ENCODE measurements around the gene CAMK4. TPM values are rescaled to one million over a fixed set of nuclear protein-coding genes. Genes with fewer than 3 reads are reported as not detected.

CAMK4 gene
- total and polyA plus RNA-seq, 9 of the 15 experiments (the other 6 are each of a cell fraction or from before 2014, with no cell fraction given), result 0.35 TPM; not detected in 8

DNA sequence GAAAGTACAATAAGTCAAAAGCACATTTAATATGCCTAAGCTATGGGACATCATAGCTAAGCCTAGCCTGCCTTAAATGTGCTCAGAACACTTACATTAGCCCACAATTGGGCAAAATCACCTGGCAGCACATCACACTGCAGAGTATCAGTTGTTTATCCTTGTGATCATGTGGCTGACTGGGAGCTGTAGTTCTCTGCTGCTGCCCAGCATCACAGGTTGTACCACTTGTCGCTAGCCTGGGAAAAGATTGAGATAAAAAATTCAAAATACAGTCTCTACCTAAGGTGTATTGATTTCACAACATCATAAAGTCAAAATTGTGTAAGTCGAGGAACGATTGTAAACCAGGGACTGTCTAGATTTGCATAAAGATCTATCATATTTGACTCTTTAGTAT lies 58.6 kb downstream of the CAMK4 start:
- Histone ChIP-seq H2AFZ (ENCODE audit: low read depth, low read length) (no peak overlapping the region), H3K36me3 (ENCODE audit: control insufficient read depth, insufficient read depth, low read length) (no peaks in the 10 kb centered on the region), H4K20me1 (replicated peaks; ENCODE audit: control insufficient read depth, insufficient read depth, low read length) (no peaks in the 10 kb centered on the region), H3K27me3 (ENCODE audit: control insufficient read depth in 2 of 2, insufficient read depth in 2 of 2, low read length in 2 of 2) (no peaks in the 10 kb centered on the region), H3K9me1 (ENCODE audit: control insufficient read depth, insufficient read depth, low read length) (no peaks in the 10 kb centered on the region), H3K79me2 (ENCODE audit: control insufficient read depth, insufficient read depth, low read length) (no peaks in the 10 kb centered on the region), H3K27ac (ENCODE audit: extremely low read depth, low read depth, low read length) (no peak overlapping the region), H3K4me1 (replicated peaks in 1 of 2; ENCODE audit: control insufficient read depth in 2 of 2, insufficient read depth in 2 of 2, low read length in 2 of 2) (no peaks in the 10 kb centered on the region), H3K9me3 (replicated peaks; ENCODE audit: control insufficient read depth, insufficient read depth, low read depth, low read length) (no peaks in the 10 kb centered on the region), H3K9ac (ENCODE audit: insufficient read depth in 1 of 2, low read depth in 2 of 2, low read length in 2 of 2) (no peak overlapping the region), H3K4me2 (ENCODE audit: insufficient read depth, low read length) (no peak overlapping the region), H3K4me3 (no peak overlapping the region)
- ATAC-seq, result no peak
- no peak for FAIRE-seq
- POLR2A ChIA-PET, result interaction anchor here (1.1 kb wide), 1 partner anchor 92 kb away, joined by 4 read pairs; no protein-coding TSS in a partner anchor
- no TSS peak for BruUV-seq (replicated peaks)
- in situ Hi-C loops (cut with MboI), result no loop called here
- DNase-seq (ENCODE audit: extremely low read depth in 1 of 4, low spot score in 3 of 4), result no peak
- no peak for TF ChIP-seq TCF7 (IDR thresholded peaks at IDR 0.05; ENCODE audit: borderline replicate concordance)
- no peak for TF ChIP-seq ZNF79 (CRISPR knock-in tag; IDR thresholded peaks at IDR 0.05; ENCODE audit: low read depth)
- TF ChIP-seq ZNF707 (CRISPR knock-in tag; conservative IDR thresholded peaks at IDR 0.05), result no peak
- 7% methylated on average over 3 of the region's 3 CpGs for WGBS (ENCODE audit: insufficient coverage, low coverage, missing lambda C conversion rate)
- CTCF ChIA-PET (ENCODE audit: low intra/inter-chr PET ratio), result no interaction called here
- intact Hi-C loops (cut with micrococcal nuclease), result no loop called here

- H3K4me1 ChIP-seq (replicated peaks in 1 of 2; ENCODE audit: control insufficient read depth in 2 of 2, insufficient read depth in 2 of 2, low read length in 2 of 2), result no peaks in the 10 kb centered on the region
- H3K9me1 ChIP-seq (ENCODE audit: control insufficient read depth, insufficient read depth, low read length), result no peaks in the 10 kb centered on the region
- no peaks in the 10 kb centered on the region for H4K20me1 ChIP-seq (replicated peaks; ENCODE audit: control insufficient read depth, insufficient read depth, low read length)
- CTCF ChIA-PET (ENCODE audit: low intra/inter-chr PET ratio), result no interaction called here
- H3K79me2 ChIP-seq (ENCODE audit: control insufficient read depth, insufficient read depth, low read length), result no peaks in the 10 kb centered on the region
- ATAC-seq, result no peak
- in situ Hi-C loops (cut with MboI) (no loop called here), intact Hi-C loops (cut with micrococcal nuclease) (no loop called here)
- H3K9me3 ChIP-seq (replicated peaks; ENCODE audit: control insufficient read depth, insufficient read depth, low read depth, low read length), result no peaks in the 10 kb centered on the region
- POLR2A ChIA-PET, result interaction anchor here (0.6 kb wide), 1 partner anchor 188 kb away, joined by 4 read pairs; no protein-coding TSS in a partner anchor
- no peak overlapping the region for H2AFZ ChIP-seq (ENCODE audit: low read depth, low read length)
- H3K9ac ChIP-seq (ENCODE audit: insufficient read depth in 1 of 2, low read depth in 2 of 2, low read length in 2 of 2), result no peak overlapping the region
- no peak overlapping the region for H3K27ac ChIP-seq (ENCODE audit: extremely low read depth, low read depth, low read length)
- DNase-seq (ENCODE audit: extremely low read depth in 1 of 4, low spot score in 3 of 4), result no peak
- no peak overlapping the region for H3K4me2 ChIP-seq (ENCODE audit: insufficient read depth, low read length)
- no peak overlapping the region for H3K4me3 ChIP-seq
- 8% methylated on average over 2 of the region's 2 CpGs for WGBS (ENCODE audit: insufficient coverage, low coverage, missing lambda C conversion rate)
- FAIRE-seq, result no peak
- no TSS peak for BruUV-seq (replicated peaks)
- no peaks in the 10 kb centered on the region for H3K27me3 ChIP-seq (ENCODE audit: control insufficient read depth in 2 of 2, insufficient read depth in 2 of 2, low read length in 2 of 2)
- no peaks in the 10 kb centered on the region for H3K36me3 ChIP-seq (ENCODE audit: control insufficient read depth, insufficient read depth, low read length)
- TF ChIP-seq, protein P1, sequence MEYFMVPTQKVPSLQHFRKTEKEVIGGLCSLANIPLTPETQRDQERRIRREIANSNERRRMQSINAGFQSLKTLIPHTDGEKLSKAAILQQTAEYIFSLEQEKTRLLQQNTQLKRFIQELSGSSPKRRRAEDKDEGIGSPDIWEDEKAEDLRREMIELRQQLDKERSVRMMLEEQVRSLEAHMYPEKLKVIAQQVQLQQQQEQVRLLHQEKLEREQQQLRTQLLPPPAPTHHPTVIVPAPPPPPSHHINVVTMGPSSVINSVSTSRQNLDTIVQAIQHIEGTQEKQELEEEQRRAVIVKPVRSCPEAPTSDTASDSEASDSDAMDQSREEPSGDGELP (CRISPR knock-in tag; IDR thresholded peaks at IDR 0.05; ENCODE audit: borderline replicate concordance), result no peak
- TF ChIP-seq, protein P2, sequence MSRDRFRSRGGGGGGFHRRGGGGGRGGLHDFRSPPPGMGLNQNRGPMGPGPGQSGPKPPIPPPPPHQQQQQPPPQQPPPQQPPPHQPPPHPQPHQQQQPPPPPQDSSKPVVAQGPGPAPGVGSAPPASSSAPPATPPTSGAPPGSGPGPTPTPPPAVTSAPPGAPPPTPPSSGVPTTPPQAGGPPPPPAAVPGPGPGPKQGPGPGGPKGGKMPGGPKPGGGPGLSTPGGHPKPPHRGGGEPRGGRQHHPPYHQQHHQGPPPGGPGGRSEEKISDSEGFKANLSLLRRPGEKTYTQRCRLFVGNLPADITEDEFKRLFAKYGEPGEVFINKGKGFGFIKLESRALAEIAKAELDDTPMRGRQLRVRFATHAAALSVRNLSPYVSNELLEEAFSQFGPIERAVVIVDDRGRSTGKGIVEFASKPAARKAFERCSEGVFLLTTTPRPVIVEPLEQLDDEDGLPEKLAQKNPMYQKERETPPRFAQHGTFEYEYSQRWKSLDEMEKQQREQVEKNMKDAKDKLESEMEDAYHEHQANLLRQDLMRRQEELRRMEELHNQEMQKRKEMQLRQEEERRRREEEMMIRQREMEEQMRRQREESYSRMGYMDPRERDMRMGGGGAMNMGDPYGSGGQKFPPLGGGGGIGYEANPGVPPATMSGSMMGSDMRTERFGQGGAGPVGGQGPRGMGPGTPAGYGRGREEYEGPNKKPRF (IDR thresholded peaks at IDR 0.05; ENCODE audit: low read depth, low read length), result no peak
- TF ChIP-seq, protein P3, sequence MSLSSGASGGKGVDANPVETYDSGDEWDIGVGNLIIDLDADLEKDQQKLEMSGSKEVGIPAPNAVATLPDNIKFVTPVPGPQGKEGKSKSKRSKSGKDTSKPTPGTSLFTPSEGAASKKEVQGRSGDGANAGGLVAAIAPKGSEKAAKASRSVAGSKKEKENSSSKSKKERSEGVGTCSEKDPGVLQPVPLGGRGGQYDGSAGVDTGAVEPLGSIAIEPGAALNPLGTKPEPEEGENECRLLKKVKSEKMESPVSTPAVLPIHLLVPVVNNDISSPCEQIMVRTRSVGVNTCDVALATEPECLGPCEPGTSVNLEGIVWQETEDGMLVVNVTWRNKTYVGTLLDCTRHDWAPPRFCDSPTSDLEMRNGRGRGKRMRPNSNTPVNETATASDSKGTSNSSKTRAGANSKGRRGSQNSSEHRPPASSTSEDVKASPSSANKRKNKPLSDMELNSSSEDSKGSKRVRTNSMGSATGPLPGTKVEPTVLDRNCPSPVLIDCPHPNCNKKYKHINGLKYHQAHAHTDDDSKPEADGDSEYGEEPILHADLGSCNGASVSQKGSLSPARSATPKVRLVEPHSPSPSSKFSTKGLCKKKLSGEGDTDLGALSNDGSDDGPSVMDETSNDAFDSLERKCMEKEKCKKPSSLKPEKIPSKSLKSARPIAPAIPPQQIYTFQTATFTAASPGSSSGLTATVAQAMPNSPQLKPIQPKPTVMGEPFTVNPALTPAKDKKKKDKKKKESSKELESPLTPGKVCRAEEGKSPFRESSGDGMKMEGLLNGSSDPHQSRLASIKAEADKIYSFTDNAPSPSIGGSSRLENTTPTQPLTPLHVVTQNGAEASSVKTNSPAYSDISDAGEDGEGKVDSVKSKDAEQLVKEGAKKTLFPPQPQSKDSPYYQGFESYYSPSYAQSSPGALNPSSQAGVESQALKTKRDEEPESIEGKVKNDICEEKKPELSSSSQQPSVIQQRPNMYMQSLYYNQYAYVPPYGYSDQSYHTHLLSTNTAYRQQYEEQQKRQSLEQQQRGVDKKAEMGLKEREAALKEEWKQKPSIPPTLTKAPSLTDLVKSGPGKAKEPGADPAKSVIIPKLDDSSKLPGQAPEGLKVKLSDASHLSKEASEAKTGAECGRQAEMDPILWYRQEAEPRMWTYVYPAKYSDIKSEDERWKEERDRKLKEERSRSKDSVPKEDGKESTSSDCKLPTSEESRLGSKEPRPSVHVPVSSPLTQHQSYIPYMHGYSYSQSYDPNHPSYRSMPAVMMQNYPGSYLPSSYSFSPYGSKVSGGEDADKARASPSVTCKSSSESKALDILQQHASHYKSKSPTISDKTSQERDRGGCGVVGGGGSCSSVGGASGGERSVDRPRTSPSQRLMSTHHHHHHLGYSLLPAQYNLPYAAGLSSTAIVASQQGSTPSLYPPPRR (CRISPR knock-in tag; IDR thresholded peaks at IDR 0.05; ENCODE audit: borderline replicate concordance), result no peak
- TF ChIP-seq ZNF780A (CRISPR knock-in tag; IDR thresholded peaks at IDR 0.05) (no peak), ZNF830 (CRISPR knock-in tag; IDR thresholded peaks at IDR 0.05) (no peak)
Measured at GRCh38 chr5:111284825-111285224, 60.6 kb downstream of the CAMK4 start.
